ENCODE results near the gene CDH1.
A peak's percentile ranks its signal among the peaks of the same experiment; 100 is the strongest.

The CDH1 gene

DNA sequence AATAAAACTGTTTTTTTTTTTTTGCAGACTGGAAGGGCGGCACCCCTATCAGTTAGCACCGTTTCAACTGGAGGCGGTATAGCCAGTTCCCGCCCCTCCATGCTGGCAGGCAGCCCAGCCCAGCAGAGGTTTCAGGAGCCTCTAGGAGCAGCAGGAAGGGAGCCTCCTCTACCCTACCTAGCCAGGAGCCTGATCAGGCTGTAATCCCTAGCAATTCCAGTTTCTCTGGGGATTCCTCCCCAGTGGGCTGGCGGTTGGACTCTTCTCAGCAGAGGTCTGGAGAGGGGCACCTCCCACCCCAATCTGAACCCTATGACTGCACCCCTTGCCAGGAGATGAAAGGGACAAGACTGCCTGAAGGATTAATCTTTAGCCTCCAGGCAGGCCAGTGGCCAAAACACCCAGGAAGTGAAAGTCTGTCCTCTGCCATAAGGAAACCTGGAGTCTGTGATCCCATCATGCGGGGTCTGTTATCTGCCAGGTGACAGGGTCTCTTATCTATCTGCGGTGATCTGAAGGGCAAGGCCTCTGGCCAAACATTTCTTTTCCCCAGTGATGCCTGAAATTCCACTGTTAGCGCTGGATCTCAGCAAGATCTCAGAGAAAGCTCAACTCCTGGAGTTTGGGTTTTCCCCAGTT is 4.9 kb upstream of the CDH1 start:
- peak; percentile 42 for DNase-seq

DNA sequence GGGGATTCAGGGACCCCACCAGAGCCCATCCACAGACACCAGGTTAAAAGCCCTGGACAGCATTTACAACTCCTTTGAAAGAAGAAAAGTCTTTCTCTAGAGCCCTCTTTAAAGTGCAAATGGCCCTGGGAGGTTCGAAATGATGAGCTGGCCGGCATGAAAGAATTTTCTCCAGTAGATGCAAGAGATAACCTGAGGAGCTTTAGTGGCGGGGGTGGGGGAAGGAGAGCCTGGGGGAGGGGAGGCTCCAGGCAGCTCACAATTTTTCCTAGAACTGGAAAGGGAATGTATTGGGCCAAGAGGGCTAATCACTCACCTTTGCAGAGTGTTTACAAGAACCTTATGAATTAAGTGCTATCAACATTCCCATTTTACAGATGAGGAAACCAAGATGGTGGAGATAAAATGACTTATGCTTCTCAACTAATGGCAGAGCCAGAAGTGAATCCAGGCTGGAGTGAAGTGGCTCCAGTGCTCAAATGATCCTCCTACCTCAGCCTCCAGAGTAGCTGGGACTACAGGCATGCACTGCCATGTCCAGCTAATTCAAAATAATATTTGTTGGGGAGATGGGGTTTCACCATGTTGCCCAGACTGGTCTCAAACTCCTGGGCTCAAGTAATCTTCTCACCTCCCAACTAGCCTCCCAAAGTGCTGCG is 4.2 kb upstream of the CDH1 start:
- no peak for DNase-seq

DNA sequence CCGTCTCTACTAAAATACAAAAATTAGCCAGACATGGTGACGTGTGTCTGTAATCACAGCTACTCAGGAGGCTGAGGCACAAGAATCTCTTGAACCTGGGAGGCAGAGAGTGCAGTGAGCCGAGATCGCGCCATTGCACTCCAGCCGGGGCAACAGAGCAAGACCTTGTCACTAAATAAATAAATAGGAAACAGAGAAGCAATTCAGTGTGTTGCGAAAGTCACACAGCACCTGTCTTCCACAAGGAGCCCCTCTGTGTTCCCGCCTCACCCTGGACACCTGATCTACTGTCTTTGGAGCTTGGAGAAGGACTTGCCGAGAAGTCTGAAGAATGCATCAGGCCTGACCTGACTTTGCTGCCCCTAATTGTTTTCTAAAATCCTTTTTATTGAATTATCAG is 3.5 kb upstream of the CDH1 start:
- DNase-seq, result no peak

DNA sequence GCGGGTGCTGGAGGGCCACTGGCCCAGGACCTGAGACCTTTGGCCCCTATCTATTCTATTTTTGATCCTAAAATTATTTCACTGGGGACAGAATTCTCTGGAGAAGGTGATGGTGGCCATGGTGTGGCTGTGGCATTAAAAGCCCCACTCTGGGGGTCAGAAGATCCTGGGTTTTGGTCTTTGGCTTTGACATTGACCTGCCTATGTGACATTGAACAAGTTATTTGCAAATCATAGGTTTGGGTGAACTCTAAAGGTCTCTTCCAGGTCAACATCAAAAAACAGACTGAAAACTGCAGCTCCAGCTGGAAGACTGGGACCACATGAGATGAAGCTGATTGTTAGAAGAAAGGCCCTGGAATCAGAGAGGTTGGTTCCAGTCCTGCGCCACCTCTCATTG is 2.3 kb upstream of the CDH1 start:
- no peak for DNase-seq

DNA sequence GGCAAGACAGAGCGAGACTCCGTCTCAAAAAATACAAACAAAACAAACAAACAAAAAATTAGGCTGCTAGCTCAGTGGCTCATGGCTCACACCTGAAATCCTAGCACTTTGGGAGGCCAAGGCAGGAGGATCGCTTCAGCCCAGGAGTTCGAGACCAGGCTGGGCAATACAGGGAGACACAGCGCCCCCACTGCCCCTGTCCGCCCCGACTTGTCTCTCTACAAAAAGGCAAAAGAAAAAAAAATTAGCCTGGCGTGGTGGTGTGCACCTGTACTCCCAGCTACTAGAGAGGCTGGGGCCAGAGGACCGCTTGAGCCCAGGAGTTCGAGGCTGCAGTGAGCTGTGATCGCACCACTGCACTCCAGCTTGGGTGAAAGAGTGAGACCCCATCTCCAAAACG is 531 bp upstream of the CDH1 start:
- no peak for DNase-seq

DNA sequence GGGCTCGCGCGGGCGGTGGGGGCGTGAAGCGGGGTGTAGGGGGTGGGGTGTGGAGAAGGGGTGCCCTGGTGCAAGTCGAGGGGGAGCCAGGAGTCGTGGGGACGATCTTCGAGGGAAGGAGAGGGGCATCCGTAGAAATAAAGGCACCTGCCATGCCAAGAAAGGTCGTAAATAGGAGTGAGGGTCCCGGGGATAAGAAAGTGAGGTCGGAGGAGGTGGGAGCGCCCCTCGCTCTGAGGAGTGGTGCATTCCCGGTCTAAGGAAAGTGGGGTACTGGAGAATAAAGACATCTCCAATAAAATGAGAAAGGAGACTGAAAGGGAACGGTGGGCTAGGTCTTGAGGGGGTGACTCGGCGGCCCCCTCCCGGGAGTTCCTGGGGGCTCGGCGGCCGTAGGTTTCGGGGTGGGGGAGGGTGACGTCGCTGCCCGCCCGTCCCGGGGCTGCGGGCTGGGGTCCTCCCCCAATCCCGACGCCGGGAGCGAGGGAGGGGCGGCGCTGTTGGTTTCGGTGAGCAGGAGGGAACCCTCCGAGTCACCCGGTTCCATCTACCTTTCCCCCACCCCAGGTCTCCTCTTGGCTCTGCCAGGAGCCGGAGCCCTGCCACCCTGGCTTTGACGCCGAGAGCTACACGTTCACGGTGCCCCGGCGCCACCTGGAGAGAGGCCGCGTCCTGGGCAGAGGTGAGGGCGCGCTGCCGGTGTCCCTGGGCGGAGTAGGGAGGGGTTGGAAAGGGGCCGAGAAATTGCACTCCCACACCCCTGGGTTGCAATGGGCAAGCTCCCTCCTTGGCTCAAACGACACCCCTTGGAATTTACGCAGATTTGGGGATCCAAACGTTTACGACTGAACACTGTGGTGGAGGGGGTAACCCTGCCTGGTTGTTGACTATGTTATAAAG is 888 bp downstream of the CDH1 start:
- no peak for DNase-seq

DNA sequence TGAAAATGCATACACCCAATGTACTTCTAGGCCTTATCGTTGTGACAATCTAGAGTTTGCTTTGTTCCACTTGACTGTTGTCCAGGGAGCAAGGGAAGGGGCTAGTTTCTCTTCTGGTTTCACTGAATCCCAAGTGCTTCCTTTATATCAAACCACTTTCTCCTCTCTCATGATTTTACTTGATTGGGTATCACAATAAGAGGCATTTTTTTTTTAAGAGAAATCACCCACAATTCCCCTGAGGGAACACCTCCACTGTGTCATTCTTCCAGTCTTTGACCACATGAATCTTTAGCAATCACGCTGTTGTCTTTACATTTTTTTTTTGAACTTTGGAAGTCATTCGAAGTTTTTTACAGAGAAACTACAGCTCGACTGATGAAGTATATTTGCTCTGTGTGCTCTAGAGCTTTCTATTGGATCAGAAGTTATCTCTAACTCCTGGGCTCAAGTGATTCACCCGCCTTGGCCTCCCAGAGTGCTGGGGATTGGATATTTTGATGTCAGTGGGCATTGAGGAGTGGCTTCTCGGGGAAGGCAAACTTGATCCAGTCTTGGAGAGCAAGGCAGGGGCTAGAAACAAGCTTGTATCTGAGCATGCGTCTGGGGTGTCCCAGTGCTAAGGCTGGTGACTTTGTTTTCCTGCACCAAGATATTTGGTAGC is 3.0 kb downstream of the CDH1 start:
- DNase-seq, result no peak

DNA sequence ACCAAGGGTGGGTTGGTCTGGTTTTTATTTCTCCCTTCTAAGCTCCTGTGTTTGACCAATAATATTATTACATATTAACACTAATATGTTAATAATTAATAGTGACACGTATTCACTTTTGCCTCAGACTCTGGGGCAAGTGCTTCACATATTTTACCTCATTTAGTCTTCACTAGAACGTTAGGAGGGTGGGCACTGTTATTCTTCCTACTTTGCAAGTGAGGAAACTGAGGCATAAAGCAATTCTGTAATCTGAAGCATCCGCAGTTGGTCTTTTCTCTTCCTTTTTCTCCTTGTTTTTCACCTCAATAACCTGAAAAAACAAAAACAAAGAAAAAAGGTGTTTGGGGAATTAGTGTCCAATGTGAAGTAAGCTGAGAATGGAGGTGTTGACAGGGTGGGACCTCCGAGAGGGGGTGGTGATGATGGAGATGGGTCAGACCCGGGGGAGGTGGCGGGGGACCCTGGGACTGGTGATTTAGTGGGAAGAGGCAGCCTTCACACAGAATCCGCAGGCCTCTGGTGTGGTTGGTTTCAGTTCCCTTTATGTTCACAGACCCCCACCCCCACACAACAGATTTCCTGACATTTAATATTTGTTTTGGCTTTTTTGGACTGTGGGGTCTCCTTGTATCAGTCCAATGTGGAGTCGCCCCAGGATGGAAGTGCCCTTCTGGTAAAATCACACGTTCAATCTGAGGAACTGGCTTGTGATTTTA is 3.7 kb downstream of the CDH1 start:
- no peak for DNase-seq

DNA sequence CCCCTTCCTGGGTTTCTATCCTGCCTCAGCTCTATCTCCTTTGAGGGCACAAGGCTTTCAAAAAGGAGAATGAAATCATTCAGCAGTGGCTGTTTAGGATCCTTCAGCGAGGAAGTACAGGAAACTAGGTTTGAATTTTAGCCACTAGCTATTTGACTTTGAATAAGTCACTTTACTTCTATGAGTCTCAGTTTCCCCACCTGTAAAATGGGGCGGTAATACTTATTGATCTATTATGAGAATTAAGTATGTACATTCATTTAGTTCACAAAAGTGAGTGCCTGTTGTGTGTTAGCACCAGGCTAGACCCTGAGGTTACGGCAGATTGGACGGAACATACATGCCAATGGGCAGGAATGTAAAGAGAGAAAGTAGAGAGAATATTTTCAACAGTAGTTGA is 6.6 kb downstream of the CDH1 start:
- no peak for DNase-seq

DNA sequence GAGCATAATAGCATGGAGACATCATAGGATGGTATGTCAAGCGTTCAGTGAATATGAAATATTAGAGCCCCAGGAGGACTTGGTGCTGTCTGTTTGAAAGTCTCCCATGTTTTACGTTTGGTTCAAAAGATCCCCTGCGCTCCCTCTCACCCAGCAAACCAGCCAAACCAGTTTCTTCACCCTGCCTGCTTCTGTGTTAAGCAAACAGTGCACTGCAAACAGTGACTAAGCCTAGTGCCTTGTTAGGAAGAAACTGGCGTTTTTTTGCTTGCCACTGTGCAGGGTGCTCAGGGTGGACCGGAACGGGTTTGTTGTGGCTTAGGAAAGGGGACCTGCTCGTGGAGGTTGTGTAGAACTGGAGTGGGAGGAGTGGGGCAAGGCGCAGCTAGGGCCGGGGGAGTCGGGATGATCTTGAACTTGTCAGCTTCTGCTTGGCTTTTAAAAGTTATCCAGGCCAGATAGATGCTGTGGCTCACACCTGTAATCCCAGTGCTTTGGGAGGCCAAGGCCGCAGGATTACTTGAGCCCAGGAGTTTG is 7.7 kb downstream of the CDH1 start:
- peak; percentile 22 for DNase-seq

DNA sequence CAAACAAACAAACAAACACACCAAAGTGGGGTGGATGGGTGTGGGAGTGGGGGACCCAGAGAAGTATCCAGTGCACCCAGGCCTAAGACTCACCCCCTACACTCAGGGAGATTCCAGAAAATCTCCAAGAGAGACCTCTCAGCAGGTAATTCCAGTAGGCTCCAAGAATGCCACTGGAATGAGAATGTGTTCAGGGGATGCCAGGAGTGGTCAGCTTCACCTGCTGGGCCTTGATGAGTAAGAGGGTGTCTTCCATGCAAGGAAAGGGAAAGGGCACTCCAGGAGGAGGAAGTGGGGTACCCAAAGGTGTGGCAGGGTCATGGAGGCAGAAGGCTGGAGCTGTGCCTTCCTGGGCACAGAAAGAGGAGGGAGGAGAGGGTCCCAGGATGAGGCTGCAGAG is 9.9 kb downstream of the CDH1 start:
- DNase-seq, result no peak

DNA sequence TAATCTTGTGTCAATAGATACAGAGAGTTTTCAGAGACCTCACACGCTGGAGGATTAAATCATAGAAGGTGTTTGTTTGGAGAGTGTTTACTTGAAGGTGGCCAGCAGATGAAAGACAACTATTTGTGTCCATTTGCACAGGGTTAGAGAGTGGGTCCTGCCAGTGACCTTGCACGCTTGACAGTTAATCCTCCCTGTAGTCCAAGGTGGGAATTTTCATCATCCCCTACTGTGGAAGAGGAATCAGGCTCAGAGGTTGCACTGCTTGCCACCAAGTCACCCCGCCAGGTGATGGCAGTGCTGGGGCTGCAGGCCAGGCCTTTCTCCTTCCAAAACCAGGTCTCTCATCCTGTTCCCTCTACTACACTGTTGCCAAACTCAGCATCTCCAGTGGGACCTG is 12.3 kb downstream of the CDH1 start:
- no peak for DNase-seq

DNA sequence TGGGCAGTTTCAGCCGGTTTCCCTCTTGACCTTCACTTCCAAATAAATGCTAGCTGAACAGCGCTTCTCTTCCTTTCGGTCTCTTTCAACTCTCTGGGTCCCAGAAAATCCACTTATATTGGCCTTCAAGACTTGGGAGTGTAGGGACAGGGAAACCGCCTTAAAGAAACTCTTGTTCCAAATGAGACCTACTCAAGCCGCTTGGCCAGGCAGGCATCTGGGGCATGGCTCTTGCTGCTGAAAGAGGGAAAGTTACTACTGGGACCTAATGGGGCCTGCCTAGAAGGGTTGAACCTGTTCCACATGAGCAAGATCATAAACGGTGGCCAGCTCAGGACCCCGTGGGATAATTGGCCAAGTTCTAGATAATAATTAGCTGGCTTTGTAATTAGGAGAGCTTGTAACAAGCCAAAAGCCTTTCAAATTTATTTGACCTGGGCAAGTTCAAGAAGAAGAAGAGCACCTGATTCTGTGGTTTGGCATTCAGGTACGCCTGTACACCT is 13.2 kb downstream of the CDH1 start:
- DNase-seq, result no peak

DNA sequence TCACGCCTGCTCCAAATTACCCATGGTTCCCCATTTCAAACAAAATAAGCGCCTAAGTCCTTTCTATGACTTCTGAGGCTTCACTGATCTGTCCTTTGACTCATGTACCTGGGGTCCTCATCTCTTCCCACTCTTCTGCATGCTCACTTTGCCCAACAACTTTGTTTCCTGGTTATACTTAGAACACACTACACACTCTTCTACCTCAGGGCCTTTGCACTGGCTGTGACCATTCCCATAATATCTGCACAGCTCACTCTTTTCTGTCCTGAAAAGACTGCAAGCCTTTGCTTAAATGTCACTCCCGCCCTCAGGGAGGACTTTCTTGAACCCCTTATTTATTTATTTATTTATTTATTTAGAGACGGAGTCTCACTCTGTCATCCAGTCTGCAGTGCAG is 14.1 kb downstream of the CDH1 start:
- no peak for DNase-seq

DNA sequence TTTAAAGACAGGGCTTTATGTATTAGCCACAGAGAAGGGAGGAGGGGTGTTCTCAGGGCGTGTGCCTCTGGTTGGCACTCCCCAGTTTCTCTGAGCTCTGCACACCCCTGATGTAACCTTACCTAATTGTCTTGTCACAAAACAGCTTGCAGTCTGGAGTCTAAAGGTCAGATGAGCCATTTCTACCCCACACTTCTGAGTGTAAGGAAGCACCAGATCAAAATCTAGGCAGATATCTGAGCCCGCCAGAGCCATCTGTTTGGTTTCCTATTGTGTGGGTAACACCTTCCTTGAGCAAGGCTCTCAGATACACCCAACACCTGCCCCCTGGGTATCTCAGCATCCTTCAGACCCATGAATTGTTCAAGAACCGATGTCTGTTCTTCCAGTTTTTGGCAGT is 15.5 kb downstream of the CDH1 start:
- no peak for DNase-seq

DNA sequence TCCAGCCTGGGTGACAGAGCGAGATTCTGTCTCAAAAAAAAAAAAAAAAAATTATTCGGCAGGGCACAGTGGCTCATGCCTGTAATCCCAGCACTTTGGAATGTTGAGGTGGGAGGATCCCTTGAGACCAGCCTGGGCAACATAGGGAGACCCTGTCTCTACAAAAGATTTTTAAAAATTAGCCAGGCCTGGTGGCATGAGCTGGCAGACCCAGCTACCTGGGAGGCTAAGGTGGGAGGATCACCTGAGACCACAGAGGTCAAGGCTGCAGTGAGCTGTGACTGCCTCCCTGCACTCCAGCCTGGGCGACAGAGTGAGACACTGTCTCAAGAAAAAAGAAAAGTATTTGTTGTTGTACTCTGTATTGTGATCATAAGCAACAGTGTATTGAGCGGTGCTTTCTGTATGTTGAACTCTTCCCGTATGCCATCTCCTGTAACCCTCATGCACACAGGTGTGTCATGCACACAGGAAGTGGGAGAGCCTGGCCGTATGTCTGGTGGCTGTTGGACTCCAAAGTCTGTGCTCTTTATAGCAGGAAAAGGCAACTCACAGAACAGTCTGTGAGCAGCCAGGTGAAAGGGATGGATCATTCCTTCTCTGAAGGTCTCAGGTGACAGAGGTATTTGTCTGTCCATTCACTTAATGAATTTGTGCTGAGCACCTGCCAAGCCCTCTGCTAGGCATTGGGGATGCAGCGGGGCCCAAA is 17.1 kb downstream of the CDH1 start:
- DNase-seq, result no peak

DNA sequence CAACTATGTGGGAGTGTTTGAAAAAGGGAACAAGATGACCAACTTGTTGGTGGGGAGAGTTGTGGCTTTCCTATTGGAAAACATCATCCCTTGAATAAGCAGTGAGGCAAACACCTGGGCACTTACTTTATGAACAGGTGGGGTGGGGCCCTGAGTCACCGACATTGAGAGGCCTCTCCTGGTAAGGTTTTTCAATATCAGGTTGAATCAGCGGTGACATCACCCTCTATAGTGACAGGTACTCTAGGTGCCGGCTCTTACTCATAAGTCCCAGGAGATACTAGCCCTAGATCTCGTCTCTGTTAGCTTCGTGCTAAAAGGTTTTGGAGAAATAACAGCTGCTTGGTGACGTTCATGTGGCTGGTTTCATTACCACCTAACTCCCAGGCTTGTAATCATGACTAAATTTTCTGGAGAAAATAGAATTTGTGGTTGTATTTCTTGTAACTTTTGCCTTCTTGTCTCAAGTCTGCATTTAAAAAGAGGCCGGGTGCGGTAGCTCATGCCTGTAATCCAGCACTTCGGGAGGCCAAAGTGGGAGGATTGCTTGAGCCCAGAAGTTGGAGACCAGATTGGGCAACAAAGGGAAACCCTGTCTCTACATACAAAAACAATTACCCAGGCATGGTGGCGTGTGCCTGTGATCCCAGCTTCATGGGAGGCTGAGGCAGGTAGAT is 19.3 kb downstream of the CDH1 start:
- DNase-seq, result no peak

DNA sequence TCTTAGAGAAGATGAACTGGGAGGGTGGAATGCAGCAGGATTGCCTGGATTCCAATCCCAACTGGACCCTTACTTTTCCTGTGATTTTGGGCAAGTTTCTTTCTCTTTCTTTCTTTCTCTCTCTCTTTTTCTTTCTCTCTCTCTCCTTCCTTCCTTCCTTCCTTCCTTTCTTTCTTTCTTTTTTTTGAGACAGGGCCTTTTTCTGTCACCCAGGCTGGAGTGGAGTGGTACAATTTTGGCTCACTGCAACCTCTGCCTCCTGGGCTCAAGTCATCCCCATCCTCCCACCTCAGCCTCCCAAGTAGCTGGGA is 20.5 kb downstream of the CDH1 start:
- no peak for DNase-seq

DNA sequence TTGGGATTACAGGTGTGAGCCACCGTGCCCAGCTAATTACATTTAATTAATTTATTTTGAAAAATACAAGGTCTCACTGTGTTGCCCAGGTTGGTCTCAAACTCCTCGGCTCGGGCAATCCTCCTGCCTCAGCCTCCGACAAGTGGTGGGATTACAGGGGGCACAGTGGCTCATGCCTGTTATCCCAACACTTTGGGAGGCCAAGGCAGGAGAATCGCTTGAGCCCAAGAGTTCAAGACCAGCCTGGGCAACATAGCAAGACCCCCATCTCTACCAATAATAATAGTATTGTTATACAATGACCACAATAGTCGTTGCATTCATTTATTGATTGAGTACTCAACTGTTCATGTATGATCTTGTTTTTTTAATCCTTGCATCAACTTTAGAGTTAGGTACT is 22.0 kb downstream of the CDH1 start:
- no peak for DNase-seq

DNA sequence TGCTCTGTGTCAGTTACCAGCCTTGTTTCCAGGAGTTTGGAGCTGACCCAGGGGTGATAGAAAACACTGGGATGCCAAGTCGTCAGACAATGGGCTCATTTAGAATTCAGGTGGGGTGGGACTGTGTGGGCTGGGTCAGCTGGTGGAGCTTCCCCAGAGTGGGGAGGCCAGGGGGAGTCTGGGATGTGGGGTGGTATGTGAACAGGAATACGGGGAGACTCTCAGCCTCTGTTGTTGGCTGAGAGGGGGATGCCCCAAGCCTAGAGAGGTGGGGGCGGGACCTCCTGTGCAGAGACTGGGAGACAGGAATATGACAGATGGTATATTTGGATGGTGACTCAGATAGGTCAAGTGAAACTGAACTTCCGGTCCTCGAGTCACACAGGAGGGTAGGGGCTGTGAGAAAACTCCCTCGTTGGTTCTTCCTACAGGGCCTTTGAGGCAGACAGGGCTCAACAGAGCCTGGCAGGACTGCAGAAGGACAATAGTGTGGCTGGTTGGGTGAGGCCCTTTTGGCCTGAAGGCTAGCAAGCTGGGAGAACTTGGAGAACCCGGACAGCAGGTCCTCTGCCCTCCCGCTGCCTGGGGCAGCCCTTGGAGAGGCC is 23.7 kb downstream of the CDH1 start:
- no peak for DNase-seq
